Breast epithelium (tissue), 3 donors: ENCODE measurements around the gene GAPDHS.

Source experiments
- CTCF ChIP-seq, 3 donors: fragments of 450-650 bp; IDR thresholded peaks; one replicate each; pipeline ENCODE4 v1.5.1; 2016 to 2017; ENCODE audit warnings: antibody characterized with exemption in 3 of 3, mild to moderate bottlenecking in 3 of 3, moderate library complexity in 3 of 3
- POLR2A ChIP-seq: fragments of 450-650 bp; IDR thresholded peaks from one replicate; pipeline ENCODE4 v1.6.1; 2016; ENCODE audit warnings: antibody characterized with exemption, mild to moderate bottlenecking, moderate library complexity

GRCh38 chr19:35543280-35544109 is 10.2 kb downstream of the GAPDHS start:
- TF ChIP-seq CTCF (IDR thresholded peaks at IDR 0.05) (no peak), POLR2A (no peak)
